ENCODE data around the gene KCNT2. TPM values are rescaled to one million over a fixed set of nuclear protein-coding genes. Genes with fewer than 3 reads are reported as not detected.

Gene KCNT2
- total and polyA plus RNA-seq, 2 of the 8 experiments (the other 6 are each of a cell fraction or from before 2014, with no cell fraction given), result 2.3 to 10.2 TPM

GRCh38 chr1:196559314-196559713 lies 48.9 kb downstream of the KCNT2 start (continued):
- no peak for TF ChIP-seq SIRT6 (IDR thresholded peaks at IDR 0.05; ENCODE audit: low read length)
- no peak for TF ChIP-seq ASH2L (IDR thresholded peaks at IDR 0.05; ENCODE audit: low read length)
- TF ChIP-seq SRF (IDR thresholded peaks at IDR 0.05; ENCODE audit: low read depth, low read length), result no peak
- TF ChIP-seq KDM5A (IDR thresholded peaks at IDR 0.05; ENCODE audit: low read length), result no peak

Data from H1 (cell line).